ENCODE results near the gene DNMBP.
"Not testable (repeated sequence)": the region's sequence is repeated elsewhere in the genome, so short reads cannot be mapped to it uniquely, and the experiment has no call there.

Gene DNMBP

DNA sequence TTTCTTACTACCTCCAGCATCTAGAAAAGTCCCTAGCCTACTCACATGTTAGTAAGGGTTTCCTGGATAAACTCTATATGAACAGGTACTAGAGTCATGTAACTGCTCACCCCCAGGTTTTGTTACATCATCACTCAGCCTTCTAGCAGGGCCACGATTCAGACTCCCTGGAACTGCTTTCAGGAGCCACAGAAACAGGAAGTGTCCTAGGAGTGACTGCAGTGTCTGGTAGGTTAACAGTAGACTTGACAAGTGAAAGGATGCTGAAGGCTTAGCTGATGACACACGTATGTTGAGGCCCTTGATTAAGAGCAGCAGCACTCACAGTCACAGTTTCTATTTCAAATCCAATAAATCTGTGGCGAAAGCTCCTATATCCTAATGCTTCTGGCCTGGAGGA lies 101.2 kb downstream of the DNMBP start:
- TF ChIP-seq ZFX (IDR thresholded peaks at IDR 0.05), result no peak
- TF ChIP-seq, protein P1, sequence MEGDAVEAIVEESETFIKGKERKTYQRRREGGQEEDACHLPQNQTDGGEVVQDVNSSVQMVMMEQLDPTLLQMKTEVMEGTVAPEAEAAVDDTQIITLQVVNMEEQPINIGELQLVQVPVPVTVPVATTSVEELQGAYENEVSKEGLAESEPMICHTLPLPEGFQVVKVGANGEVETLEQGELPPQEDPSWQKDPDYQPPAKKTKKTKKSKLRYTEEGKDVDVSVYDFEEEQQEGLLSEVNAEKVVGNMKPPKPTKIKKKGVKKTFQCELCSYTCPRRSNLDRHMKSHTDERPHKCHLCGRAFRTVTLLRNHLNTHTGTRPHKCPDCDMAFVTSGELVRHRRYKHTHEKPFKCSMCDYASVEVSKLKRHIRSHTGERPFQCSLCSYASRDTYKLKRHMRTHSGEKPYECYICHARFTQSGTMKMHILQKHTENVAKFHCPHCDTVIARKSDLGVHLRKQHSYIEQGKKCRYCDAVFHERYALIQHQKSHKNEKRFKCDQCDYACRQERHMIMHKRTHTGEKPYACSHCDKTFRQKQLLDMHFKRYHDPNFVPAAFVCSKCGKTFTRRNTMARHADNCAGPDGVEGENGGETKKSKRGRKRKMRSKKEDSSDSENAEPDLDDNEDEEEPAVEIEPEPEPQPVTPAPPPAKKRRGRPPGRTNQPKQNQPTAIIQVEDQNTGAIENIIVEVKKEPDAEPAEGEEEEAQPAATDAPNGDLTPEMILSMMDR (conservative IDR thresholded peaks at IDR 0.05), result no peak
- no peak overlapping the region for H3K27ac ChIP-seq

DNA sequence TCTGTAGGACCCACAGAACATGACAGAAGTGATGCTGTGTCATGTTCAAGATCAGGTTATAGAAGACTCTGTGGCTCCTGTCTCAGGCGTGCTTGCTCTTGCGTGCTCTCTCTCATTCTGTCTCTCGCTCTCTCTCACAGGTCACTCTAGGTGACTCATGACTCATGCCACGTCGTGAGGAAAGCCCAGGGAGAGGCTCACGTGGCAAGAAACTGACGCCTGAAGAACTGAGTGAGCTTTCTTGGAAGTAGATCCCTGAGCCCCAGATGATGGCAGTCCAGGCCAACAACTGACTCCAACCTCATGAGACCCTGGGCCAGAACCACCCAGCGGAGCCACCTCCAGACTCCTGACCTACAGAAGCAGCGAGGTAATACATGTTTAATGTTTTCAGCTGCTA lies 103.3 kb downstream of the DNMBP start:
- TF ChIP-seq ZFX (IDR thresholded peaks at IDR 0.05), result no peak
- TF ChIP-seq, protein P1 (conservative IDR thresholded peaks at IDR 0.05), result no peak
- H3K27ac ChIP-seq, result no peak overlapping the region

DNA sequence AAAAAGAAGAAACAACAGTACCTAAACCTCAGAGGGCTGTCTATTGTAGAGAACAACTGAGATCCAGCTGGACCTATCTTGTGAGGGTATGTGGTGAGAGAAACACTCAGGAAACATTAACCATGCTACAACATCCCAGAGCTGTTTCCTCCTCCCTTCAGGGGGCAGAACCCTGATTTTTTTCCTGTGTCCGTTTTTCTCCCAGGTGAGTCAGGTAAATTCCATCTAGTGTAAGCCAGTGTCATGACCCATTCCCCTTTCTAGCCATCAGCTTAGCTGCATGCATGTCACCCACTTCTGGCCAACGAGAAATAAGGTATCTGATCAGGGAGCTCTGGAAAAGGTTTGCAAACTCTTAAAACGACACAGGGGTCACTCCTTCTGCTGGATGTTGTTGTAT lies 103.8 kb downstream of the DNMBP start:
- no peak overlapping the region for H3K27ac ChIP-seq
- no peak for TF ChIP-seq ZFX (IDR thresholded peaks at IDR 0.05)
- TF ChIP-seq, protein P1 (conservative IDR thresholded peaks at IDR 0.05), result no peak

DNA sequence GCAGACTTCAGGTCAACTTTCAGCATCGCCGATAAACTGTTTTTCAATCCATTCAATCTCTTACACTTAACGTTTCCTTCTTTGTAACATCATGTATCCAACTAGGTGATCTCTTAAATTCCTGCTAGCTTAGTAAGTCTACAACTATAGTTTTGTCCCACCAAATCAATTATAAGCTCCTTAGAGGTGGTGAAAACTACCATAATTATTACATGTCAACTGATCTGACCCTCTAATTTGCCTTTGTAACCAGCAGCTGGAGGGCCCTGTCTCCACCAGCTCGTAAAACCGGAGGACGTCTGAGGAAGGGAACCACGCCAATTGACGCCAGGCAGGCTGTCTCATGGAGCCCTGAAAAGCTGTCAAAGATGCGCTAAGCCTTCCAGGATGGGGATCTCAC lies 113.9 kb downstream of the DNMBP start:
- TF ChIP-seq ZFX (IDR thresholded peaks at IDR 0.05), result no peak
- TF ChIP-seq, protein P1 (conservative IDR thresholded peaks at IDR 0.05), result no peak
- no peak overlapping the region for H3K27ac ChIP-seq

DNA sequence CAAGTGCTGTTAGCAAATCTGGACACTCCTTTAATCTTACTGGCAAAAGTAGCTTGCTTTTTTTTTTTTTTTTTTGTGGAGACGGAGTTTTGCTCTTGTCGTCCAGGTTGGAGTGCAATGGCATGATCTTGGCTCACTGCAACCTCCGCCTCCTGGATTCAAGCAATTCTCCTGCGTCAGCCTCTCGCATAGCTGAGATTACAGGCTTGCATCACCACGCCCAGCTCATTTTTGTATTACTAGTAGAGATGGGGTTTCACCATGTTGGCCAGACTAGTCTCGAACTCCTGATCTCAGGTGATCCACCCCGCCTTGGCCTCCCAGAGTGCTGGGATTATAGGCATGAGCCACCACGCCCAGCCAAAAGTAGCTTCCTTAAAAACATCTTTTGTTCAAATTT lies 114.7 kb downstream of the DNMBP start:
- H3K27ac ChIP-seq, result not testable (repeated sequence)

DNA sequence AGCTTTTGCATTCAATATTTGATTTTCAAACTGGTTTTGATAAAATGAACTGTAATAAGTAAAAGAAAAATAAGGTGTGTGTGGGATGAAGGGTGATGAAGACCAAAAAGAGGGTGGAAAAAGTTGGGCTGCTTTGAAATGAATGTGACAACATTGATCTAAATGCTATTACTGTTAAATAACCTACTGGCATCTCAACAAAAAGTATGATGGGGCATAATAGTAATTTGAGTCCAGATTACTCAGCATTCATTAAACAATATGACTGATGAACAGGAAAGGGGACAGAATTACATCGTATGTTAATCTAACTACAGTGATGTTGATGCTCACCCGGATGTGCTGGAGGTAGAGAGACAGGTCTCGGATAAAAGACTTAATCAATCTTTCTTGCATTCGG lies 115.1 kb downstream of the DNMBP start:
- TF ChIP-seq, protein P1 (conservative IDR thresholded peaks at IDR 0.05), result no peak
- TF ChIP-seq ZFX (IDR thresholded peaks at IDR 0.05), result no peak
- H3K27ac ChIP-seq, result no peak overlapping the region

DNA sequence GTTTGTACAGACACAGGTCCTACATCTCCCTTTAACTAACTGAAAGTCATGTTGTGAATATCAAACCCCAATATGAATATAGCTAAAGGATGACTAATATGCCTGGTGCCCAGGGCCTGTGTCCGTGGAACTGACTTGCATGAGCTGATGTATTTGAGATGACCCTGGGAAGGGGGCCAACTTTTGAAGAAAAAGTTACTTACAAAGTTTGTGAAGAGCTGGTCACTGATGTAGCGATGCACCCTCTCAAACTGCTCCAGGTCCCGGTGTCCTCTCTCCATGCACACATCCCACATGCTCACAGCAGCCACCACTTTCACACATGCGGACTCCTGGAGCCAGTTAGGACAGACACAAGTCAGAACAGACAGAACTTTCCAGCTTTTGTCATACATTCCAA lies 121.1 kb downstream of the DNMBP start:
- TF ChIP-seq, protein P1 (conservative IDR thresholded peaks at IDR 0.05), result no peak
- no peak for TF ChIP-seq ZFX (IDR thresholded peaks at IDR 0.05)
- no peak overlapping the region for H3K27ac ChIP-seq

DNA sequence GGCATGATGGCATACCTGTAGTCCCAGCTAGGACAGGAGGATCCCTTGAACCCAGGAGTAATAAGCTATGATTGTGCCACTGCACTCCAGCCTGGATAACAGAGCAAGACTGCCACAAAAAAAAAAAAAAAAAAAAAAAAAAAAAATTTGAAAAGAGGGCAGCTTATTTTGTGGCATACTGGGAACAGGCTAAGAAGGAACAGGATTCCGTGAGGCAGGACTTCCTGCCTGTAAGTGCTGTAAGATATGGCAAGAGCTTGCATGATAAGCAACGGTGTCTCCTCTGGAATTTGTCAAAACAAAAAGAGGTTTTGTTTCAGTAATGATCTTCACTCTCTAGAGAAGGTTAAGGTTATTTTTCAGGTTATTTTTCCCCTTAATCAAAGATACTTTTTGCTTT lies 126.2 kb downstream of the DNMBP start:
- TF ChIP-seq, protein P1 (conservative IDR thresholded peaks at IDR 0.05), result no peak
- no peak for TF ChIP-seq ZFX (IDR thresholded peaks at IDR 0.05)
- no peak overlapping the region for H3K27ac ChIP-seq
